Activated effector memory CD4-positive, alpha-beta T cell treated with Interleukin-2 at 50 U/mL for 16 hours (primary cell): ENCODE data around the gene LRRC32.
"Not testable (repeated sequence)": the region's sequence is repeated elsewhere in the genome, so short reads cannot be mapped to it uniquely, and the experiment has no call there.

ENCODE experiments used
- DNase-seq: peaks from one replicate; pipeline ENCODE4 v3.0.0-alpha.2; 2020

LRRC32 gene

GRCh38 chr11:76644591-76644990 is 26.0 kb downstream of the LRRC32 start:
- no peak for DNase-seq

- not testable (repeated sequence) for DNase-seq
These were observed 26.8 kb downstream of the LRRC32 start for GRCh38 chr11:76643711-76644110.

- DNase-seq = no peak
These were observed 28.2 kb downstream of the LRRC32 start for GRCh38 chr11:76642341-76642740.

- no peak for DNase-seq
These were observed 28.6 kb downstream of the LRRC32 start for GRCh38 chr11:76641905-76642304.

- DNase-seq = no peak
These were observed 30.0 kb downstream of the LRRC32 start for GRCh38 chr11:76640501-76640900.

DNA sequence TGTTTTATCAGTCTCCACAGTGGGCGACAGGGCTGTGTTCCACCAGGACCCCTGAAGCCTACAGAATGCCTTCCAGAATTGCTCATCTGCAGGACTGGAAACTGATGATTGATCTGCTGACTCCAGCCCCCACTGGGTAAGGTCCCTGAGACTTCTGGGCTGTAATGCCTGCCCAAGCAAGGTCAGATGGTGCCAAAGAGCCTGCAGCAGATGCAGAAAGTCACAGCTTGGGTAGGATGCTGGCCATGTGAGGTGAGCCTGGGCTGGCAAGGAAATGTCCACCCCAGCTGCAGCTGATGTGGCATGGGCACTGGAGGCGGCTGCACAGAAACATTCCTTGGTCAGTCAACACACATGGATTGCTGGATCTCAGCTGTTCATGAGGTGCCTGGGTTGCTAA is 30.9 kb downstream of the LRRC32 start:
- DNase-seq = no peak

GRCh38 chr11:76638270-76639197 is 32.0 kb downstream of the LRRC32 start:
- no peak for DNase-seq

GRCh38 chr11:76637491-76638269 is 32.9 kb downstream of the LRRC32 start:
- DNase-seq = no peak

DNA sequence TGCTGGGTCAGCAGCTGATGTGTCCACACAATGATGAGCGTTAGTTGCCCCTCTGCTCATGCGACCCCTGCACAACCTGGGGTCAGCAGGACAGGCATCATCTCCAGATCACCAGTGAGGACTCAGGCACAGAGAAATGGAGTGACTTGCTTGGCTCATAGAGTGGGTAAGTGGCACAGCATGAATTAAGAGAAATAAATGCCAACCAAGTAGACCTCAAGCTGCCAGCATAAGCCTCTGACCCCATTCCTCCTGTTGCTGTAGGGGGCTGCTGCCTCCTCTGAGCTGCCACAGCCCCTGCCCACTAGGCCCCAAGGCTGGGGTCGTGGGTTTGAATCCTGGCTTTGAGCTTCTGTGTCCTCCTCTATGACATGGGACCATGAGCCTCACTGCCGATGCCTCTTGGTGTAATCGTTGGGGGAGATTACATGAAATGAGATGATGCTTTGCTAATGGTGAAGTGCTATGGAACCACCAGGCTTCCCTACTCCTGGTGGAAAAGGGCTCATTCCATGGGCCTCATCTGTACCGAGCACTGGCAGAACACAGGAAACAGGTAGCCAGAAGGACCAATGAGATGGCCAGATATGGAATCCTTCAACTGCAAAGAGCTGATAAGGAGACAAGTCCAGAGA is 33.6 kb downstream of the LRRC32 start:
- no peak for DNase-seq

DNA sequence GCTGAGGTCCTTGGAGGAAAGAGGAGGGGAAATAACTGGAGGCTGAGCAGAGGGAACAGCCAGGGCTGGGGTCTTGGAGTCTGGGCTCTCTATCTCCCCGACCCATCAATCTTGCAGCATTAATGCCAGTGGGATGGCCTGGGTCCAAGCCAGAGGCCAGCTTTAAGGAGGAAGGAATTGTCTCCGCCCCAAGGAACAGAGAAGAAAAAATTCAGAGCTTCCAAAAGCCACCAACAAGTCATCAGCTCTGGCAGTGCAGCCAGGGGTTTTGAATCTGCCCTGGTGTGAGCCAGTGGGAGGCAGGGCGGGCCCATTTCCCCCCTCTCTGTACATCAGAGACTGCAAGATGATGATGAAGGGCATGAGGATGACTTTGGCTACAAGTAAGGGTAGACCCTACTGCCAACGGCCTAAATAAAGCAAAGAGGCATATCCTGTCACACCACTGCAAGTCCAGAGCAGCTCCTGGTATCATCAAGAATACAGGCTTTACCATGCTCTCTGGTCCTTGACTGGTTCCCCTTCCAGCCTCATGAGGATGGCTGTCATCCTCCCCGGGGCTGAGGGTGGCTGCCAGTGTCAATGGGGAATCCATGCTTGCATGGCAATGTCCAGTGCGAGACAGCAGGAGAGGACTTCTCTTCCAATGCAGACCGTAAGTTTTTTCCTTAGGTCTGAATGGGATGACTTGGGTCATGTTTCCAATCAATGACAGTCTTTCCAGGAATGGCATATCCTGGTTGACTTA is 34.4 kb downstream of the LRRC32 start:
- DNase-seq = no peak

DNA sequence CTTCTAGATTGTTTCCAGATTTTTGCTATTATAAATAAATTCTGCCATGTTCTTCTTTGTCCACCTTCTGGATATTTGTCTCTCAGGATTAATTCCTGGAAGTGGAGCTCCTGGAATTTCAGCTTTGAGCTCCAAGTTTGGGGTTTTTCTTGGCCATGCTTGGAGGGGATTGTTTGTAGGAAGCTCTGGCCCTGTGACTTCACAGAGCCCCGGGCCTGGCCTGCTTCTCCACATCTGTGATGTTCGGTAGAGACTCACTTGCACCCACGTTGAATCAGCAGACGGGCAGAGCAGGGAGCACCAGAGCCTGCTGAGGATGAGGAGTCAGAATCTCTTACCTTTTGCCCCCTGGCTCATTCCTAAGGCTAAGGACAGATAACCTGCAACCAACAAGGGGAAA is 35.7 kb downstream of the LRRC32 start:
- DNase-seq = no peak

- no peak for DNase-seq
These were observed 38.1 kb downstream of the LRRC32 start for GRCh38 chr11:76632492-76632891.

DNA sequence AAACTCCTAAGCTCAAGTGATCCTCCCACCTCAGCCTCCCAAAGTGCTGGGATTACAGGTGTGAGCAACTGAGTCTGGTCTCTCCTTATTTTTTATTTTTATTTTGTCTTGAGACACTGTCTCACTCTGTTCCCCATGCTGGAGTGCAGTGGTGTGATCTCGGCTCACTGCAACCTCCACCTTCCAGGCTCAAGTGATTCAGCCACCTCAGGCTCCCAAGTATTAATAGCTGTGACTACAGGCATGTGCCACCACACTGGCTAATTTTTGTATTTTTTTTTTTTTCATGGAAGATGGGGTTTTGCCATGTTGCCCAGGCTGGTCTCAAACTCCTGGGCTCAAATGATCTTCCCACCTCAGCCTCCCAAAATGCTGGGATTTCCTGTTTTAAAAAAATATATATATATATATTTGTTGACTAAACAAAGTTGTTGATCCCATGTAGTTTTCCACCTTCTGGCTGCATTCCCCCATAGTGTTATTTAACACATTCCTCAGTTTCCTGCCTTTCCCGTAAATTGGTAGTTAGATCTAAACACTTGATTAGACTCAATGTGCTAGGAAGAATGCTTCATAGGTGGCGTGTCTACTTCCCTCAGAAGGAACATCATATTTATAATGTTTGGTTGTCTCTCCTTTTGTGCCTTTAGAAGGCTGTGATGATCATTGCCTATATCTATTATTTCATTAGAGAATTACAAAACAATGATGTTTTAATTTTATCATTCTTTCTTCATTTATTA is 38.8 kb downstream of the LRRC32 start:
- no peak for DNase-seq

GRCh38 chr11:76630600-76631281 is 39.8 kb downstream of the LRRC32 start:
- no peak for DNase-seq

GRCh38 chr11:76629853-76630599 is 40.5 kb downstream of the LRRC32 start:
- no peak for DNase-seq

- DNase-seq = no peak
These were observed 41.3 kb downstream of the LRRC32 start for GRCh38 chr11:76629116-76629852.

- DNase-seq = no peak
These were observed 42.1 kb downstream of the LRRC32 start for GRCh38 chr11:76628408-76628947.

DNA sequence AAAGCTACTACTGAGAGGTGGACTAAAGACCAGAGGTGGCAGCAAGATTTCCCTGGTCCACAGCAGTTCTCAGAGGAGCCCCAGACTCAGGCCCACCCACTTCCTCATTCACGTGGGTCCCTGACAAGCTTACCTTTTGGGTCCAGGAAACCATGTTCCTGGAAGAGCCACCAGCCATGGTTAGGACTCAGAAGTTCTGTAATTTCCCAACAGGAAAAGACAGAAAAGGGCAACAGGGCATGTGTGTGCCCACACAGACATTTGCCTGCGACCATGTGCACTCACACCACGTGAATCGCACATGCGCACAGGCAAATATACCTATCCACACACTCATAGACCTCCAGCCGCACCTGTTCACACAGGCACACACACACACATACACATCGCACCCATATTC is 42.9 kb downstream of the LRRC32 start:
- DNase-seq = no peak

DNA sequence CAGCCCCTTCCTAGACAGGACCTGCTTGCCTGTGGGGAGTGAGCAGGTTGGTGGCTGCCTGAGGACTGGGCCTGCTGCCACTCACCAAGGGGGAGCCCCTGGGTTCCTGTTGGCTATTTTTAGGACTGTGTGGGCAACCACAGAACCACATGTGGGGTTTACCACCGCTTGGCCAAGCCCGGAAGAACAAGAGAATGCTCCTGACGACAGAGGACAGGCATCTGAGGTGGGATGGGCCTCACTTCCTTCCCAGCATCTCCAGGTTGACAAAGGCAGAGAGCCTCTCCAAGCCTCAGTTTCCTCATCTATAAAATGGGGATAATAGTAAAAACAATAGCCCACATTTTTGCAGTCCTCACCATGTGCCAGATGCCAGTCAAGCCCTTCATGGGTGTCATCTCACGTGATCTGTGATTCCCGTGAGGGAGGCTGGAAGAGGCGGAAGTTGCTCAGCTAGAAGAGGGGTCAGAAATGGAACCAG is 43.6 kb downstream of the LRRC32 start:
- DNase-seq = no peak
